Kidney epithelial cell (primary cell): ENCODE data around the gene FAF1. TPM values are rescaled to one million over a fixed set of nuclear protein-coding genes. Genes with fewer than 3 reads are reported as not detected.
"Not testable (repeated sequence)": the region's sequence is repeated elsewhere in the genome, so short reads cannot be mapped to it uniquely, and the experiment has no call there.

Experiments used
- DNase-seq: peaks from one replicate; pipeline ENCODE4 v3.0.0-alpha.2; 2010; ENCODE audit warnings: low read depth
- H3K27me3 ChIP-seq: 2 replicates; pipeline ENCODE4 v1.6.0; 2011; ENCODE audit warnings: low read length; ENCODE audit not compliant: control insufficient read depth, insufficient read depth
- H3K36me3 ChIP-seq: 2 replicates; pipeline ENCODE4 v1.5.1; 2011; ENCODE audit warnings: low read length; ENCODE audit not compliant: control insufficient read depth, insufficient read depth
- H3K4me3 ChIP-seq: 2 replicates; pipeline ENCODE4 v1.5.1; 2011; ENCODE audit warnings: low read depth, mild to moderate bottlenecking, control low read depth, low read length
- CTCF ChIP-seq: IDR thresholded peaks from 2 replicates; pipeline ENCODE4 v1.5.1; 2011; ENCODE audit warnings: mild to moderate bottlenecking, moderate library complexity, low read length, control low read depth, inconsistent platforms; ENCODE audit not compliant: insufficient read depth, poor library complexity, severe bottlenecking
- total RNA-seq: library from RNA; depleted of rRNA; stranded (reverse); fragments of >200 nt; gene quantifications from 2 replicates; pipeline ENCODE4 v1.2.3, GENCODE V29; 2015

The FAF1 gene
- 57.8 and 61.3 TPM in 2 replicates for total RNA-seq

DNA sequence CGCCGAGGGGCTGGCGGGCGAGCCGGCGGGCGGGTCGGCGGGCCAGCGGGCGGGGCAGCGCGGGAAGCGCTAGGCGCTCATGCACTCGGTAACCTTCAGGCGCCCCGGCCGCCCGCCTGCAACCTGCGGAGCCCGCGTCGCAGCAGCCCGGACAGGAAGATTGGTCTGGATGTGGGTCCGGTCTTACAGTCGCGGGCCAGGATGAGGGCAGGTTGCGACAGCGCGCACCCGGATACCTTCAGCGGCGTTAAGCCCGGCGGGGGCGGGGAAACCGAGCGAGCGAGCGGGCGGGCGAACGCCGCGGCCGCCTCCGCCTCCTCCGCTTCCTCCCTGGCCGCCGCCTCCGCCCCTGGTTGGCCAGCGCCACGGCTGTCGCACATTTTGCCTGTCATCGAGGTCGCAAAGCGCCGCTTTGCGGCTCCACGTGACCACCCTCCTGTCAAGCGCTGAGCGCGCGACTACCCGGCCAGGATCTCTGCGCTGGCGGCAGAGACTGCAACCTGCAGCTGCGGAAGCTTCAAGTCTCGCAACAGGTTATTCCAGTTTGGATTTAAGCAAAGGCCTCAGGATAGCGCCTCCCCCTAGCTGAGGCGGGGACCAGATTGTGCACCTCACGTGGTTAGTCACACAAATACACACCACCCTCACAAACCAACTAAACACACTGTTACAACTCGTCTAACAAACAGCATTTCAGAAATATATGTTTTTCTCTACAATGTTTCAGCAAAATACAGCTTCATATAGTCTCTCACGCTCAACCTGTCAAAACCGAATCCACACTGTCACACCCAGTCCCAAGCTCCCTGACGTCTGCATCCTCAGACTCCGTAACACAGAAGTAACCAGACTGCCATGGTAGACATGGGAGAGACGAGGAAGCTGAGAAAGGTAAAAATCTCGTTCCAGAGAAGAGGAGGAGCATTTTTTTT is at the start of gene FAF1:
Gene FAF1, minus strand, starts transcription at position 355 of the 932 bp plus-strand sequence. CDS start 456 bp downstream, outside the sequence.
- H3K36me3 ChIP-seq: no peaks in the 10 kb centered on the region
- peak; percentile 86 for DNase-seq
- H3K4me3 ChIP-seq: peak within 1 kb of the TSS; percentile 96
- no peaks in the 10 kb centered on the region for H3K27me3 ChIP-seq
- TF ChIP-seq CTCF: no peak

DNA sequence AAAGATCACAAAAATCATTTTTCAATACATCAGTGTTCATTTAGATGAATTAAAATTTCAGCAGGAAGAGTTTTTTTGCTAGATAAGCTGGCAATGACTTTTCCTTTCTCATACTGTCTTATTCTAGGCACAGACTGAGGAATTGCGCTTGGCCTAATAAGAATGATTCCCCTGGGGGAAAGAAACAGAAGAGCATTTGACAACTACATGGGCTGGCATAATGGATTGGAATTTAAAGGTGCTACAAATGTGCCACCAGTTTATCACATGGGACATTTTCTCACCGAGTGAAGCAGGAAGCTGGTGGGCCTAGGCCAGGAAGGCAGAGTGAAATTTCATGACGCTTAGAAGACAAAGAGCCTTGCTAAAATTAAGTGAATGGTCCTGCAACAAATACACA is 49.3 kb upstream of the FAF1 start:
- H3K36me3 ChIP-seq: no peaks in the 10 kb centered on the region
- no peak for DNase-seq
- TF ChIP-seq CTCF: no peak
- no peaks in the 10 kb centered on the region for H3K27me3 ChIP-seq
- H3K4me3 ChIP-seq: no peak overlapping the region

DNA sequence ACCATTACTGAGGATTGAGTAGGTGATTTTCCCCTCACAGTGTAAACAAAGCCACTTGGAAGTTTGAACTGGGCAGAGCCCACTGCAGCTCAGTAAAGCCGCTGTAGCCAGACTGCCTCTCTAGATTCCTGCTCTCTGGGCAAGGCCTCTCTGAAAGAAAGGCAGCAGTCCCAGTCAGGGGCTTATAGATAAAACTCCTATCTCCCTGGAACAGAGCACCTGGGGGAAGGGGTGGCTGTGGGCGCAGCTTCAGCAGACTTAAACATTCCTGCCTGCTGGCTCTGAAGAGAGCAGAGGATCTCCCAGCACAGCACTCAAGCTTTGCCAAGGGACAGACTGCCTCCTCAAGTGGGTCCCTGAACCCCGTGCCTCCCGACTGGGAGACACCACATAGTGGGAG is 45.5 kb upstream of the FAF1 start:
- H3K4me3 ChIP-seq, H3K36me3 ChIP-seq, H3K27me3 ChIP-seq, DNase-seq: not testable (repeated sequence)

- no peak for TF ChIP-seq CTCF
- no peak for DNase-seq
- Histone ChIP-seq H3K27me3 (no peaks in the 10 kb centered on the region), H3K36me3 (no peaks in the 10 kb centered on the region), H3K4me3 (no peak overlapping the region)
Observed at GRCh38 chr1:51002516-51002915, 42.4 kb upstream of the FAF1 start.

DNA sequence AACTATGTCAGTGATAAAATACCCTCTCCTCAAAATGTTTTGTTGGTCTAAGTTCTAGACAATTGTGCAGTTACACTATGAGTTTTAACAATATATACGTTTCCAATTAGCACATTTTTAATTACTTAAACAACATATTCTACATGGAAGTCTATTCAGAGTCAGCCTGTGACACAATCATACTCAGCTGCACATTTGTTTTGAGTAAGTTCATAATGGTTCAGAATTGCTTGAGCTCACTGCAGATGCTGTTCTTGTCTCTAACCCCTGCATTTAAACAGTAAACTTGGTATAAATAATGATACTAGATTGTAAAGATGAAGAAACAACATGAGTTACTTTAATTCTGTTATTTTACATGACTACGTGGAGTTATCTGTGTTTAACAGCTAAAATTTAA is 40.6 kb upstream of the FAF1 start:
- Histone ChIP-seq H3K4me3 (no peak overlapping the region), H3K27me3 (no peaks in the 10 kb centered on the region), H3K36me3 (no peaks in the 10 kb centered on the region)
- DNase-seq: no peak
- no peak for TF ChIP-seq CTCF

GRCh38 chr1:51000160-51000559 is 40.1 kb upstream of the FAF1 start:
- Histone ChIP-seq H3K27me3 (no peaks in the 10 kb centered on the region), H3K36me3 (no peaks in the 10 kb centered on the region), H3K4me3 (no peak overlapping the region)
- TF ChIP-seq CTCF: no peak
- DNase-seq: no peak

- not testable (repeated sequence) for H3K36me3 ChIP-seq, H3K27me3 ChIP-seq, H3K4me3 ChIP-seq, DNase-seq
Observed at GRCh38 chr1:50999375-50999774, 39.3 kb upstream of the FAF1 start.
